AG10803 (cell line): ENCODE data around the gene DLG2.
A peak's percentile ranks its signal among the peaks of the same experiment; 100 is the strongest.

ENCODE experiments used
- DNase-seq: peaks from one replicate; pipeline ENCODE4 v3.0.0; 2010; ENCODE audit warnings: low read depth
- H3K4me3 ChIP-seq: 2 replicates; pipeline ENCODE4 v1.5.1; 2011; ENCODE audit warnings: mild to moderate bottlenecking, low read length, control low read depth
- TF ChIP-seq, protein P1 (sequence below): conservative IDR thresholded peaks from 2 replicates; pipeline ENCODE4 v1.5.1; 2011; ENCODE audit warnings: mild to moderate bottlenecking, low read length, control low read depth, inconsistent platforms

Gene DLG2

DNA sequence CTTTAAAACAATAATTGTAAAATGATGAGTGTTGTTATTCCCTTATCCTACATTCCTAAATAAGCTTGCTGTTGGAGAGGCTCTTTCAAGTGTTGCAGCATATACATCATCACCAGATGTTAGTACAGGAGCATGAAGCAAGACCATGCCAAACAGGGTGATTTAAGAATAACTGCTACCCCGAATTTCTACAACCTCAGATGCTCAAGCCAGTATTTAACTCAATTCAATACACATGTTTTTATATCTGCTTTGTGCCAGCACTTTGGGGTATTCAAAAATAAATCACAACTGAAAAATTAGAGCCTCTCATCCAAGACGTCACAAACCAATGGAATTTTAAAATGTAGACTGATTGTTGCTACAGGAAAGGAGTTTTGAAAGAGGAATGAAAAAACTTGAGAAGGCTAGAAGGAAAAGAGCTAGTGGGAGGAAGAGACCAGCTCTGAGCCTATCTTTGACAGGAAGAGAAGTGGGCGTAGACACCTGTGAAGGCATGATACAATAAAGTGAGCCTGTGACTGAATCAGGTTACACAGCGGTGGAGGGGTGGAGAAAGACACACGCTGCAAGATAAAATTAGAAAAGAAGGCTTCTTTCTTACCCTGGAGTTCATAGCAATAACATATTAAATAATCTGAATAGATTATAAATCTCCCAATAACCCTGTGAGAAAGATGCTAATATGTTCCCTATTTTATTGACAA, 95.8 kb downstream of the DLG2 start:
- H3K4me3 ChIP-seq = no peak overlapping the region
- TF ChIP-seq, protein P1, sequence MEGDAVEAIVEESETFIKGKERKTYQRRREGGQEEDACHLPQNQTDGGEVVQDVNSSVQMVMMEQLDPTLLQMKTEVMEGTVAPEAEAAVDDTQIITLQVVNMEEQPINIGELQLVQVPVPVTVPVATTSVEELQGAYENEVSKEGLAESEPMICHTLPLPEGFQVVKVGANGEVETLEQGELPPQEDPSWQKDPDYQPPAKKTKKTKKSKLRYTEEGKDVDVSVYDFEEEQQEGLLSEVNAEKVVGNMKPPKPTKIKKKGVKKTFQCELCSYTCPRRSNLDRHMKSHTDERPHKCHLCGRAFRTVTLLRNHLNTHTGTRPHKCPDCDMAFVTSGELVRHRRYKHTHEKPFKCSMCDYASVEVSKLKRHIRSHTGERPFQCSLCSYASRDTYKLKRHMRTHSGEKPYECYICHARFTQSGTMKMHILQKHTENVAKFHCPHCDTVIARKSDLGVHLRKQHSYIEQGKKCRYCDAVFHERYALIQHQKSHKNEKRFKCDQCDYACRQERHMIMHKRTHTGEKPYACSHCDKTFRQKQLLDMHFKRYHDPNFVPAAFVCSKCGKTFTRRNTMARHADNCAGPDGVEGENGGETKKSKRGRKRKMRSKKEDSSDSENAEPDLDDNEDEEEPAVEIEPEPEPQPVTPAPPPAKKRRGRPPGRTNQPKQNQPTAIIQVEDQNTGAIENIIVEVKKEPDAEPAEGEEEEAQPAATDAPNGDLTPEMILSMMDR = no peak
- peak; percentile 17 for DNase-seq

- H3K4me3 ChIP-seq = no peak overlapping the region
- peak; percentile 4 for DNase-seq
- TF ChIP-seq, protein P1 = no peak
Measured at GRCh38 chr11:85530634-85531033, 96.5 kb downstream of the DLG2 start.

- no peak for DNase-seq
- no peak overlapping the region for H3K4me3 ChIP-seq
- TF ChIP-seq, protein P1 = no peak
Measured at GRCh38 chr11:85526564-85526963, 100.6 kb downstream of the DLG2 start.

GRCh38 chr11:85525686-85526085, 101.5 kb downstream of the DLG2 start:
- no peak for DNase-seq
- TF ChIP-seq, protein P1 = no peak
- no peak overlapping the region for H3K4me3 ChIP-seq

GRCh38 chr11:85517272-85517671, 109.9 kb downstream of the DLG2 start:
- no peak for DNase-seq
- H3K4me3 ChIP-seq = no peak overlapping the region
- TF ChIP-seq, protein P1 = no peak

GRCh38 chr11:85495918-85496317, 131.2 kb downstream of the DLG2 start:
- TF ChIP-seq, protein P1 = no peak
- DNase-seq = no peak
- H3K4me3 ChIP-seq = no peak overlapping the region

DNA sequence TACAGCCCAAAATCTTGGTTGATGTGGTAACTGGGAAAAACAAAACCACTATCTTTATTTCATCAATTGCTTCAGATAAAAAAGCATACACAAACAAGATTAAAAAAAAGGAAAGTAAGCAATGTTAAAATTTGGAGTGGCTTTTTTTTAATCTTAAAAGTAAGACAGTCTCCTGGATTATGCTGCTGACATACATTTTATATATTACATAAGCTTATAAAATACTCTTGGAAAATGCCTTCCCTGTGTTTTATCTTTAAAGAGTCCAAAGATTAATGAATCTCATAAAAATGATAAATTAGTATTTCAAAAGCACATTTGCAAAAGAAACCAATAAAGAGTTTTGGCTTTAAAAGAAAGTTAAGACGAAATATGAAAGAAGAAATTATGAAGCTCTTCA, 132.7 kb downstream of the DLG2 start:
- no peak overlapping the region for H3K4me3 ChIP-seq
- DNase-seq = no peak
- TF ChIP-seq, protein P1 = no peak
